ENCODE data around the gene PTRHD1.
A peak's percentile ranks its signal among the peaks of the same experiment; 100 is the strongest.
"Not testable (repeated sequence)": the region's sequence is repeated elsewhere in the genome, so short reads cannot be mapped to it uniquely, and the experiment has no call there.

PTRHD1 gene

GRCh38 chr2:24800487-24800886, 7.3 kb upstream of the PTRHD1 start:
- not testable (repeated sequence) for H3K4me3 ChIP-seq (ENCODE audit: low read depth, low read length); H3K9me3 ChIP-seq (ENCODE audit: control insufficient read depth, insufficient read depth, low read depth, low read length); H3K9ac ChIP-seq (ENCODE audit: low read length); H3K4me1 ChIP-seq (ENCODE audit: control insufficient read depth, insufficient read depth, low read length); H3K27ac ChIP-seq (ENCODE audit: low read depth, low read length); H3K27me3 ChIP-seq (ENCODE audit: control insufficient read depth, insufficient read depth, low read length)
- H3K36me3 ChIP-seq (ENCODE audit: control insufficient read depth, insufficient read depth, low read length), result peaks cover 38% of the 10 kb centered on the region

- no peak overlapping the region for H3K27ac ChIP-seq (ENCODE audit: low read depth, low read length)
- H3K27me3 ChIP-seq (ENCODE audit: control insufficient read depth, insufficient read depth, low read length), result no peaks in the 10 kb centered on the region
- no peaks in the 10 kb centered on the region; the same call in 1 of the 2 replicates for H3K9me3 ChIP-seq (ENCODE audit: control insufficient read depth, insufficient read depth, low read depth, low read length)
- peaks cover 44% of the 10 kb centered on the region for H3K36me3 ChIP-seq (ENCODE audit: control insufficient read depth, insufficient read depth, low read length)
- no peak overlapping the region for H3K4me3 ChIP-seq (ENCODE audit: low read depth, low read length)
- peaks cover 9% of the 10 kb centered on the region; the same call in 1 of the 2 replicates for H3K4me1 ChIP-seq (ENCODE audit: control insufficient read depth, insufficient read depth, low read length)
- H3K9ac ChIP-seq (ENCODE audit: low read length), result no peak overlapping the region
Observed at GRCh38 chr2:24797644-24798043, 4.5 kb upstream of the PTRHD1 start.

DNA sequence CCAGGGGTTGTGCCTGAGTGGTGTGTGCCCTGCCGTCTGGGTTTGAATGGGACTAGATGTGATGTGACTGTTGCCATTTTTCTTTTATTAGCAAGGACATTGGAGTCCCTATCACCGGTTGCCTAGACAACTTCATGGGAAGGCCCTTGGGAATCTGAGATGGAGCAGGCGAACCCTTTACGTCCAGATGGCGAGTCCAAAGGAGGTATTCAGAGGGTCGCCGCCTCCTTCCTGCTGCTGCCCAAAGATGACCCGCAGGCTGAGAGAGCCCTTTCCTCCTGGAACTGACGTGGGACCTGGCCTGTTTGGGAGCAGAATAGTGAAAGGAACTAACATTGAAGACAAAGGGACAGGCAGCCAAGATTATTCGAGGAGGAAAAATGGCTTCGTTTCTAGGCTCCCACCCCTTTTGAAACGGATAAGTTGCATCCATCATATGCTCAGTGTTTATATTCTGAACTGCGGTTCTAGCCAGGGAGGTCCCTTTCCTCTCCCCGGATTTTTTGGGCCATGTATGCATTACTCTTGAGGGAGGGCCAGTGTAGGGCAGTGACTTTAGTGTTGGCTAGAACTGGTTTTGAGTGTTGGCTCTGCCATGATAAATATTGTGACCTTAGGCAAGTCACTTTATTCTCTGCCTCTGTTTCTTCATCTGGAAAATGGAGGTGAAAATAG, 707 bp upstream of the PTRHD1 start:
- Histone ChIP-seq H3K27ac (ENCODE audit: low read depth, low read length) (peak overlapping the region; percentile 98), H3K36me3 (ENCODE audit: control insufficient read depth, insufficient read depth, low read length) (peaks cover 38% of the 10 kb centered on the region), H3K4me1 (ENCODE audit: control insufficient read depth, insufficient read depth, low read length) (peaks cover 29% of the 10 kb centered on the region), H3K9me3 (ENCODE audit: control insufficient read depth, insufficient read depth, low read depth, low read length) (no peaks in the 10 kb centered on the region), H3K27me3 (ENCODE audit: control insufficient read depth, insufficient read depth, low read length) (no peaks in the 10 kb centered on the region), H3K9ac (ENCODE audit: low read length) (peak overlapping the region; percentile 99), H3K4me3 (ENCODE audit: low read depth, low read length) (peak overlapping the region; percentile 83)

GRCh38 chr2:24792542-24792873, 683 bp downstream of the PTRHD1 start:
- Histone ChIP-seq H3K36me3 (ENCODE audit: control insufficient read depth, insufficient read depth, low read length) (peaks cover 29% of the 10 kb centered on the region), H3K27me3 (ENCODE audit: control insufficient read depth, insufficient read depth, low read length) (no peaks in the 10 kb centered on the region), H3K9me3 (ENCODE audit: control insufficient read depth, insufficient read depth, low read depth, low read length) (no peaks in the 10 kb centered on the region), H3K9ac (ENCODE audit: low read length) (peak overlapping the region; percentile 99), H3K4me1 (ENCODE audit: control insufficient read depth, insufficient read depth, low read length) (peaks cover 29% of the 10 kb centered on the region), H3K4me3 (ENCODE audit: low read depth, low read length) (peak overlapping the region; percentile 83), H3K27ac (ENCODE audit: low read depth, low read length) (peak overlapping the region; percentile 98; the same call in 1 of the 2 replicates)

- H3K36me3 ChIP-seq (ENCODE audit: control insufficient read depth, insufficient read depth, low read length), result peaks cover 19% of the 10 kb centered on the region
- peaks cover 29% of the 10 kb centered on the region for H3K4me1 ChIP-seq (ENCODE audit: control insufficient read depth, insufficient read depth, low read length)
- no peak overlapping the region for H3K9ac ChIP-seq (ENCODE audit: low read length)
- no peak overlapping the region for H3K27ac ChIP-seq (ENCODE audit: low read depth, low read length)
- H3K27me3 ChIP-seq (ENCODE audit: control insufficient read depth, insufficient read depth, low read length), result no peaks in the 10 kb centered on the region
- no peaks in the 10 kb centered on the region for H3K9me3 ChIP-seq (ENCODE audit: control insufficient read depth, insufficient read depth, low read depth, low read length)
- H3K4me3 ChIP-seq (ENCODE audit: low read depth, low read length), result peak overlapping the region; percentile 30; the same call in 1 of the 2 replicates
Observed at GRCh38 chr2:24791452-24791851, 1.7 kb downstream of the PTRHD1 start.

DNA sequence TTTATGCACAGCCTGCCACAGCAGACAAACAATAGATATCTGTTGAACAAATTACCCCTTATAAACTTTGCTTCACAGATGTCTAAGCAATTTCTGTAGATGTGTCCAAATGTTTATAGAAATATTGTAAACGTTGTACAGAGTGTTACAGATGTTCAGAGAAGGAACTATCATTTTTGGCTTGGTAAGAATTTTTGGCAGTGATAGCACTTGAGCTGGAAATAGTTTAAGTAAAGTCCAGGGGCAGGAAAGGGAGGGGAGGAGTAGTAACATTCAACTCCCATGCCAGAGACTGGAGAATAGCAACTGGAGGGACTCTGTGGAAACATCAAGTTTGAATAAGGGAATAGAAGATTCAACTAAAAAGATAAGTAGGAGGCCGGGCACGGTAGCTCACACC, 4.4 kb downstream of the PTRHD1 start:
- Histone ChIP-seq H3K36me3 (ENCODE audit: control insufficient read depth, insufficient read depth, low read length) (peaks cover 6% of the 10 kb centered on the region; the same call in 1 of the 2 replicates), H3K9me3 (ENCODE audit: control insufficient read depth, insufficient read depth, low read depth, low read length) (no peaks in the 10 kb centered on the region), H3K27ac (ENCODE audit: low read depth, low read length) (no peak overlapping the region), H3K4me3 (ENCODE audit: low read depth, low read length) (no peak overlapping the region), H3K27me3 (ENCODE audit: control insufficient read depth, insufficient read depth, low read length) (no peaks in the 10 kb centered on the region), H3K4me1 (ENCODE audit: control insufficient read depth, insufficient read depth, low read length) (peaks cover 20% of the 10 kb centered on the region), H3K9ac (ENCODE audit: low read length) (no peak overlapping the region)

- no peak overlapping the region for H3K27ac ChIP-seq (ENCODE audit: low read depth, low read length)
- H3K9me3 ChIP-seq (ENCODE audit: control insufficient read depth, insufficient read depth, low read depth, low read length), result no peaks in the 10 kb centered on the region
- H3K27me3 ChIP-seq (ENCODE audit: control insufficient read depth, insufficient read depth, low read length), result no peaks in the 10 kb centered on the region
Observed at GRCh38 chr2:24787532-24787931, 5.7 kb downstream of the PTRHD1 start.

GRCh38 chr2:24785671-24786321, 7.4 kb downstream of the PTRHD1 start:
- no peaks in the 10 kb centered on the region for H3K9me3 ChIP-seq (ENCODE audit: control insufficient read depth, insufficient read depth, low read depth, low read length)
- H3K27me3 ChIP-seq (ENCODE audit: control insufficient read depth, insufficient read depth, low read length), result no peaks in the 10 kb centered on the region
- no peak overlapping the region for H3K27ac ChIP-seq (ENCODE audit: low read depth, low read length)
- H3K9ac ChIP-seq (ENCODE audit: low read length), result no peak overlapping the region
- H3K4me3 ChIP-seq (ENCODE audit: low read depth, low read length), result no peak overlapping the region
- peaks cover 6% of the 10 kb centered on the region; the same call in 1 of the 2 replicates for H3K36me3 ChIP-seq (ENCODE audit: control insufficient read depth, insufficient read depth, low read length)
- H3K4me1 ChIP-seq (ENCODE audit: control insufficient read depth, insufficient read depth, low read length), result peaks cover 7% of the 10 kb centered on the region

More at GRCh38 chr2:24787532-24787931, 5.7 kb downstream of the PTRHD1 start:
- Histone ChIP-seq H3K36me3 (ENCODE audit: control insufficient read depth, insufficient read depth, low read length) (peaks cover 6% of the 10 kb centered on the region; the same call in 1 of the 2 replicates), H3K4me1 (ENCODE audit: control insufficient read depth, insufficient read depth, low read length) (peaks cover 20% of the 10 kb centered on the region), H3K9ac (ENCODE audit: low read length) (no peak overlapping the region), H3K4me3 (ENCODE audit: low read depth, low read length) (no peak overlapping the region)

GRCh38 chr2:24783641-24784040, 9.6 kb downstream of the PTRHD1 start:
- Histone ChIP-seq H3K9ac (ENCODE audit: low read length) (no peak overlapping the region), H3K36me3 (ENCODE audit: control insufficient read depth, insufficient read depth, low read length) (no peaks in the 10 kb centered on the region), H3K4me3 (ENCODE audit: low read depth, low read length) (no peak overlapping the region), H3K27me3 (ENCODE audit: control insufficient read depth, insufficient read depth, low read length) (no peaks in the 10 kb centered on the region), H3K9me3 (ENCODE audit: control insufficient read depth, insufficient read depth, low read depth, low read length) (no peaks in the 10 kb centered on the region), H3K27ac (ENCODE audit: low read depth, low read length) (no peak overlapping the region), H3K4me1 (ENCODE audit: control insufficient read depth, insufficient read depth, low read length) (peaks cover 4% of the 10 kb centered on the region; the same call in 1 of the 2 replicates)

DNA sequence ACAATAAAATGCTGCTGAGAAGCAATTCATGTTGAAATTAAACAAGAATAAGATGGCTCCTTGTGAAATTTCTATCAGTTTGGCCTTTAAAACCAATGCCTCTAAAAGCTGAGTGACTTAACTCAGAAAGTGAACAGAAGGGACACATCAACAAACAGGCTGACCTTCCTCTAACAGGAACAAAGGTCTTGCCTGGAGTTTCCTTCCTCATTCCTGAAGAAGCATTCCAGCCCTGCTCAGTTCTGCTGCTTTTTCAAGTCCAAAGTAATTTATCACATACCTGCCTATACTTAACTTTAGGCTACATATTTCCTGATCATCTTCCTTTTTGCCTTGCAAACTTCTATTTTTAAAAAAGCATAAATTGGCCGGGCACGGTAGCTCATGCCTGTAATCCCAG, 14.1 kb downstream of the PTRHD1 start:
- H3K36me3 ChIP-seq (ENCODE audit: control insufficient read depth, insufficient read depth, low read length), result no peaks in the 10 kb centered on the region
- H3K27me3 ChIP-seq (ENCODE audit: control insufficient read depth, insufficient read depth, low read length), result no peaks in the 10 kb centered on the region
- H3K4me1 ChIP-seq (ENCODE audit: control insufficient read depth, insufficient read depth, low read length), result peaks cover 16% of the 10 kb centered on the region
- no peak overlapping the region for H3K4me3 ChIP-seq (ENCODE audit: low read depth, low read length)
- H3K9me3 ChIP-seq (ENCODE audit: control insufficient read depth, insufficient read depth, low read depth, low read length), result no peaks in the 10 kb centered on the region
- no peak overlapping the region; the same call in 1 of the 2 replicates for H3K27ac ChIP-seq (ENCODE audit: low read depth, low read length)
- H3K9ac ChIP-seq (ENCODE audit: low read length), result no peak overlapping the region

- no peak overlapping the region for H3K27ac ChIP-seq (ENCODE audit: low read depth, low read length)
- no peak overlapping the region for H3K9ac ChIP-seq (ENCODE audit: low read length)
- H3K4me1 ChIP-seq (ENCODE audit: control insufficient read depth, insufficient read depth, low read length), result peaks cover 19% of the 10 kb centered on the region
- H3K27me3 ChIP-seq (ENCODE audit: control insufficient read depth, insufficient read depth, low read length), result no peaks in the 10 kb centered on the region
- H3K36me3 ChIP-seq (ENCODE audit: control insufficient read depth, insufficient read depth, low read length), result no peaks in the 10 kb centered on the region; the same call in 1 of the 2 replicates
- no peak overlapping the region for H3K4me3 ChIP-seq (ENCODE audit: low read depth, low read length)
- no peaks in the 10 kb centered on the region for H3K9me3 ChIP-seq (ENCODE audit: control insufficient read depth, insufficient read depth, low read depth, low read length)
Observed at GRCh38 chr2:24774373-24774772, 18.8 kb downstream of the PTRHD1 start.

Data from HUES6 (cell line).